GM12872 (cell line): ENCODE data around the gene TNK2.

Experiments used
- TF ChIP-seq, protein P1 (sequence below): IDR thresholded peaks from 3 replicates; pipeline ENCODE4 v1.5.1; 2011; ENCODE audit warnings: low read depth, mild to moderate bottlenecking, low read length, moderate library complexity; ENCODE audit not compliant: insufficient read depth

The TNK2 gene

DNA sequence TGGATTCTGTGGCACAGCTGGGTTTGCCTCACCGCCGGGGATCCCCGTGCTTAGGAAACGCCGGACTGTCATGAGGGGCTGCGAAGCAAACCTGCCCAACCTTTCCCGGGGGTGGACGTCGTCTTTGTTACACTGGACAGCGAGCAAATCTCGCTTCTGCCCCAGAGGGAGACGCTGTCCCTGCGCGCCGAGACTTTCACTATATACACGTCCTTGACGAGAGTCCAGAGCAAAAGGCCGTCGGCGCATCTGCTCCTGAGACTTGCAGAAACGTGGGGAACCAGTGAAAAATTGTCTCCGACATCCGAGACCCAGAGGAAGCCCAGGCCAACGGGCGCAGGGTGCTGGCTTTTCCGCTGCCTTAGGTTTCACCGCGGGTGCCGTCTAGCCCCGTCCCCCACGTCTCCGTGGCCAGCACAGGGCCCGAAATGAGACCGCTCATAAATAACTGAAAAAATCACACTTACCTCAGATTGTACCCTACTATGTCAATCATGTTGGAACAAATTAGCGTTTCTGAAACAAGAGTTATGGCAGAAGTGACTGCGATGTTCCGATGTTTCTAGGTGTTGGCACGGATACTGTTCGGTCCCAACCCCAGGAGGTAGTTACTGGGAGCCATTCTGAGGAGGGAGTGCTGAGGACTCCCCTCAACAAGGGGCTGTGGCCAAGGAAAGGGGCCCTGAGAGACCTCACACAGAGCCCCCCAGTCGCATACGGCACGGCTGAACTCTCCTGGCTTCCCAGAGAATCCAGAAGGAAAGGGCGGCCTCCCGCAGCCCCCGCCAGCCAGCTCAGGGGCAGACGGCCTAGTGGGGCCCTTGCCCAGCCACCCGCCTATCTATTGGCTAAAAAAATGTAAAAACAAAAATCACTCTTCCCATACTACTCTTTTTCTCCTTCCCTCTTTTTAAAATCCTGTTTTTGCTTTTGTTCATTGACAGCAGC, 82.2 kb downstream of the TNK2 start:
- TF ChIP-seq, protein P1, sequence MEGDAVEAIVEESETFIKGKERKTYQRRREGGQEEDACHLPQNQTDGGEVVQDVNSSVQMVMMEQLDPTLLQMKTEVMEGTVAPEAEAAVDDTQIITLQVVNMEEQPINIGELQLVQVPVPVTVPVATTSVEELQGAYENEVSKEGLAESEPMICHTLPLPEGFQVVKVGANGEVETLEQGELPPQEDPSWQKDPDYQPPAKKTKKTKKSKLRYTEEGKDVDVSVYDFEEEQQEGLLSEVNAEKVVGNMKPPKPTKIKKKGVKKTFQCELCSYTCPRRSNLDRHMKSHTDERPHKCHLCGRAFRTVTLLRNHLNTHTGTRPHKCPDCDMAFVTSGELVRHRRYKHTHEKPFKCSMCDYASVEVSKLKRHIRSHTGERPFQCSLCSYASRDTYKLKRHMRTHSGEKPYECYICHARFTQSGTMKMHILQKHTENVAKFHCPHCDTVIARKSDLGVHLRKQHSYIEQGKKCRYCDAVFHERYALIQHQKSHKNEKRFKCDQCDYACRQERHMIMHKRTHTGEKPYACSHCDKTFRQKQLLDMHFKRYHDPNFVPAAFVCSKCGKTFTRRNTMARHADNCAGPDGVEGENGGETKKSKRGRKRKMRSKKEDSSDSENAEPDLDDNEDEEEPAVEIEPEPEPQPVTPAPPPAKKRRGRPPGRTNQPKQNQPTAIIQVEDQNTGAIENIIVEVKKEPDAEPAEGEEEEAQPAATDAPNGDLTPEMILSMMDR = no peak

DNA sequence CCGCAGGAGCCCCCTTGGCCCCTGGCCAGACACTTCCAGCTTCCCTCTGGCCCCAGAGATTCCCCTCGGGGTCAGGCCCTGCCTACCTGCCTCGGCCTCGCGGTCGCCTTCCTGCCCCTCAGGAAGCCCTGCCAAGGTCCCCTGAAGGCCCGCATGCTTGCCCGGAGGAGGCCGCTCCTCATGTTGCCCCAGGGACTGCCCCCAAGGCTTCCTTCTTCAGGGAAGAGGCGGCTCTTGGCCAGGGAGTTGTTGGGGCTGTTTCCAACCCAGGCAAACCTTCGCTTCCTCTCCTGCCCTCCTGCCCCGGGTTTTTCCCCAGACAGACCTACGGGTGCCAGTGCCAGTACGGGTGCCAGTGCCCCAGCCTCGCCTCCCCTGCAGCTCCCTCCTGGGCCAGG, 83.2 kb downstream of the TNK2 start:
- TF ChIP-seq, protein P1 = no peak

DNA sequence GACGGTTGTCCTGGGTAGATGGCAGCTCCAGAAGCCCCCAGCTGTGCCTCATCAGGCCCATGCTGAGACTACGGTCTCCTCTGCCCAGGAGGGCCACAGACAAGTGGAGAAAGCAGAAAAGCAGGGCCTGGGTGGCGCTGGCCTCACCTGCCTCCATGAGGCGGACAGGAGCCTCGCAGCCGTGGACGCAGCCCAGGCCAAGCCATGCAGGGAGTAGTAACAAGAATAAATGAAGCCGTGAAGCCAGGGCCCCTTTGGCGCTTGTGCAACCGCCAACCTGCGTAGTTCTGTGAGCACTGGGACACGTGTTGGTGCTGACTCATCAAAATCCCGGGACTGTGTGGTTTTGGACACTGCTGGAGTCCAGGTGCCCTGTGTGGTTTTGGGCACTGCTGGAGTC, 84.4 kb downstream of the TNK2 start:
- TF ChIP-seq, protein P1 = no peak

DNA sequence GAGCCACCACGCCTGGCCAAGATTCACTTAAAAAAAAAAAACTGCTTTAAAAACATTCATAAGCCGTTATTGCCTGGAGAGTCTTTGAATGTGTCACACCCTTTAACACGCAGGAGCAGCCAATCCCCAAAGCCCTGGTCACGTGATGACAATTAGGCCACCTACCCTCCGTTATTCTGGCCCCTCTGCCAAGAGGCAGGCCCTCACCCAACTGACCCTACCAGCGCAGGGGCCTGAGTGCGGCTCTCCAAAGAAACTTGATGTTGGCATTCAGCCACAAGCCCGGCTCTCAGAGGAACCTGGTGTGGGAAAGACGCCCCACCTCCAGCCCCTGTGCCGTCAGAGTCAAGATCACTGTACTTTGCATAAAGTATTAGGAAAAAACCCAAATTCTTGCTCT, 85.1 kb downstream of the TNK2 start:
- TF ChIP-seq, protein P1 = no peak

DNA sequence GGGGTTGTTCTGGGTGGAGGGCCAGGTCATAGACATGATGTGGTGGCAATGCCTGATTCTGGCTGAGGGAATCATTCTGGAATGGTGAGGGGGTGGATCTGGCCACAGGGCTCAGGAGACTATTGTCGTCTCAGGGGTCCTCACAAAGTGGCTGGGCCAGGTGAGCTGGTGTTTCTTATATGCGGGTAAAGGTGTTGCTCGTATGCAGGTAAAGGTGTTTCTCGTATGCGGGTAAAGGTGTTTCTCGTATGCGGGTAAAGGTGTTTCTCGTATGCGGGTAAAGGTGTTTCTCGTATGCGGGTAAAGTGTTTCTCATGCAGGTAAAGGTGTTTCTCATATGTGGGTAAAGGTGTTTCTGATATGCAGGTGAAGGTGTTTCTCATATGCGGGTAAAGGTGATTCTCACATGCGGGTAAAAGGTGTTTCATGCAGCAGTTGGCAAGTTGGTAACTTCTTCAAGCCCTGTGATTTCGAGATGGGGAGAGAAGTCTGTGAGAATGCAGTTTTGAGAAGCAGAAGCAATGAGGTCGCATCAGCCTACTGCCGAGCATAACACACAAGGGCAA, 86.1 kb downstream of the TNK2 start:
- TF ChIP-seq, protein P1 = no peak

DNA sequence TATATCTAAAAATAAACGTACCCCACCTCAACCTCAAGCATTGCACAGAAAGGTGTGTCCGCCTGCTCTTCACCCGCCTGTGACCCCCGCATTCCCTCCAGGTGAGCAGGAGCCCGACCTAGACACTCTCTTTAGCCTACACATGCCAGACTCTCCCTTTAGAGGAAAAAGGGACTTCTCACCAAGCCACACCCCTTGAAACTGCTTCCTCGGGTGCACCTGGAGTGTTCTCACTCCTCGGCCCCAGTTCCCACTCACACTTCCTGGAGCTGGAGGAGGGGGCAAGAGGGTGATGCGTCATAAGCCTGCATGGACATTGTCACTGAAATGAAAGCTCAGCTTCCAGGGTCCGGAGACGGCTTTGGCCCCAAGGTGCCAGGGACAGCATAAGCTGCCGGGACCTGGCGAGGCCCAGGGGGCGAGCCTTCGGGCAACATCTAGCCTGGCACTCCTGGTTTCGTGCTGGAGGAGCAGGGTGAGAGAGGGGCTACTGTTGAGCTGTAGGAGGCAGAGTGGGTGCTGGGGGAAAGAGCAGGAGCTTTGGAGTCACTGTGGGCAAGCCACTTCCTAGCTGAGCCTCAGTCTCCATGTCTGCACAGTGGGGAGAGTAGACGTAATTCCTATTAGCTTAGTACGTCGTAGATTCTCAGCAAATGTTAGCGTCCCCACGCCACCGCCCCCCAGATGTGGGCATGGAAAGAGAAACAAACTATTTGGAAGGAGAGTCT, 86.8 kb downstream of the TNK2 start:
- TF ChIP-seq, protein P1 = no peak

DNA sequence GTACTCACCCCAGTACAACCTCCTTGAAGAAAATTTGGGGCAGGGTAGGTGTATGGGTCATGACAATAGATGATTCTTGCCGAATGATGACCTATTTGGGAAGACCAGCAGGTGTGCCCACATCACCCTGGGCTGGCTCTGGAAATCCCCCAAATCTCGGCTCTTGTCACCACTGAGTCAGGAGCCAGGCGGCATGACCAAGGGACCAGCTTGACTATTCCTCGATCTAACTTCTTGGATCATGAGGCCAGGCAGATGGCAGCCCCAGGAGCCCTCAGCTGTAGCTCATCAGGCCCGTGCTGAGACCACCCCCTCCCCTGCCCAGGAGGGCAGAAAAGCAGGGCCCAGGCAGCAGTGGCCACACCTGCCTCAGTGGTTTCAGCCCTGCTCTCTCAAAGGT, 87.5 kb downstream of the TNK2 start:
- TF ChIP-seq, protein P1 = no peak
